Central memory CD4-positive, alpha-beta T cell (primary cell): ENCODE results near the gene C6orf15.

ENCODE experiments used
- DNase-seq: peaks from one replicate; pipeline ENCODE4 v3.0.0; 2022
- total RNA-seq, 3 experiments: gene quantifications; one replicate each; lab custom pipeline; 2026; lab: John Stamatoyannopoulos, UW

The C6orf15 gene
- 0 reads per million in 3 experiments for total RNA-seq

DNA sequence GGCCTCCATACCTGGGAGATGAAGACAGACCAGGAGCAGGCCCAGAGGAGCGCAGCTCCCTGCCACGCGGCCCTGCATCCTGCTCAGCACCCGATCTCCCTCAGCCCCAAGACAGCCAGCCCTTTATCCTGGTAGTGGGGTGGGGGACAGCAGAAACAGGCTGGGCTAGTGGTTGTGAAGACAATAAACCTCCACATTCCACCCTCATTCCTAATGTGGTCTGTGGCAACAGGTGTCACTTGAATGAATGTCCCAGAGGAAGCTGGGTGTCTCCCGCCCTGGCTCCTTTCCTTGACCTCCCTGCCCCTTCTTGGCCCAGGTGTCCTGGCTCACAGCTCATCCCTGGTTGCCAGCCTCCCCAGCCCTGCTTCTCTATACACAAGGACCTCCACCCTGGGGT is at the start of gene C6orf15:
Gene C6orf15, minus strand, starts transcription at position 98 of the 400 bp plus-strand sequence. Its CDS starts 20 bp downstream, at position 78.
- DNase-seq = no peak

GRCh38 chr6:31161216-31162126 is 49.1 kb upstream of the C6orf15 start:
- no peak for DNase-seq

DNA sequence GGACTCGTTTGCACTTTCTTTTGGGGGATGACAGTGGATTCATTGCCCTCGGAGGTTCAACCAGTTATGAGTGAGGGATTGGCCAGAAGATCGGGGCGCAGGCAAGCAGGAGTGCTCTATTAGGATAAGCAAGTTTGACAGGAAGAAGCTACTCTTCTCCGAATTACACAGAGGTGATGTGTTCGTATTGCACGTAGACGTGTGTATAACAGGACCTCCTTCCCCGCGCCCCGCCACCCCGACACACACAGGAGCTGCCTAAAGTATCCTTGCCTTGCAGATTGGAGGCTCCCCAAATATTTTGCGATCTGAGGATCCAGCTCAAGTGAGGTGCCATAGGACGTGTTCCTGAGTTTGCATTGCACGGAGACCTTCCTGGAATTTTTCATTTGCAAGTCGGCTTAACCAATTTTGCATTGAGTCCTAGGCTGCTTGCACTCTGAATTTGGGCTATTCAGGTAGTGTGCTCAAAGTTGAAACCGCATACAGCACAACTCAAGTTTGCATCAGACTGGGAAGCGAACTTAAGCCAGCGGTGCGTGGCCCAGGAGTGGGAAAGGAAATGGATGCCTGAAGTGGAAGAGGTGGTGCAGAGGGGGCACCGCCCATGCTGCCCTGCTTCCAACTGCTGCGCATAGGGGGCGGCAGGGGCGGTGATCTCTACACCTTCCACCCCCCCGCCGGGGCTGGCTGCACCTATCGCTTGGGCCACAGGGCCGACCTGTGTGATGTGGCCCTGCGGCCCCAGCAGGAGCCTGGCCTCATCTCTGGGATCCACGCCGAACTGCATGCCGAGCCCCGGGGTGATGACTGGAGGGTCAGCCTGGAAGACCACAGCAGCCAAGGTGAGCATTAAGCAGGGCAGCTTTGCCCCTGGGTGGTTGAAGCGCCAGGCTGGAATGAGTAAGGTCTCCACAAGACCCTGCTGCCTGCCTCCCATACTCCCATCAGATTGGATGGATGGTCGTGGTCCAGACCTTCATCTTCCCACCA is 46.8 kb upstream of the C6orf15 start:
- no peak for DNase-seq

- peak; percentile 99 for DNase-seq
Measured at GRCh38 chr6:31158140-31158862, 45.9 kb upstream of the C6orf15 start, which contains the start of gene TCF19. Gene TCF19, plus strand, starts transcription at chr6:31158589. Its CDS starts 881 bp downstream, at chr6:31159470.

DNA sequence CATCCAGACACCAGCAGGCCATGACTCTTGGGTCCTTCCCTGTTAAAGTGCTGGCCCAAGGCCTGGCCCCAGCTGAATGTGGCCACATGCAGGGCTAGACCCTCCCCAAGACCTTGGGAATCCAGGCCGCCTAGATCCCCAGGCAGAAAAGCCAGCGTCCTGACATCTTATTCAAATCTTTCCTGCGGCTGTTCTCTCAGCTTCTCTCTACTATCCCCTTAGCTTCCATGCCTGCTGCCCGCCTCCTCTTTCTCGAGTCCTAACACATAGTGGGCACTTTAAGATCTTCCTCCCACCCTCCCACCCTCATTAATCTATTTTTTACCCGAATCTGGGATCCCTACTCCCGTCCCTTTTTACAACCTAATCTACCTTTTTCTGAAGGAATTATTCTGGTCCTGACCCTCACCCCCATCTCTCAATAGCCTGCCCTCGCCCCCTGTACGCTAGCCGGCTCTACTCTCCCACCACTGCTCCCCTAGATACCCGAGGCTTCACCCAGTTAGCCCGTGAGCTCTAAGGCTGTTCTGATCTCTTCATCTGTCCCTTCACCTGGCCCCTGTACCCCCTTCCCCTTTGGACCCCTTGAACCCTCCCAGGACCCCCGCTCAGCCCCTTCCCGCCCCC is 45.3 kb upstream of the C6orf15 start, which contains the start of gene CCHCR1:
Gene CCHCR1, minus strand, starts transcription at position 290 of the 627 bp plus-strand sequence. Its CDS starts 202 bp downstream, at position 88.
- no peak for DNase-seq

- no peak for DNase-seq
Measured at GRCh38 chr6:31156641-31157040, 44.3 kb upstream of the C6orf15 start.

- no peak for DNase-seq
Measured at GRCh38 chr6:31154436-31154835, 42.1 kb upstream of the C6orf15 start.

DNA sequence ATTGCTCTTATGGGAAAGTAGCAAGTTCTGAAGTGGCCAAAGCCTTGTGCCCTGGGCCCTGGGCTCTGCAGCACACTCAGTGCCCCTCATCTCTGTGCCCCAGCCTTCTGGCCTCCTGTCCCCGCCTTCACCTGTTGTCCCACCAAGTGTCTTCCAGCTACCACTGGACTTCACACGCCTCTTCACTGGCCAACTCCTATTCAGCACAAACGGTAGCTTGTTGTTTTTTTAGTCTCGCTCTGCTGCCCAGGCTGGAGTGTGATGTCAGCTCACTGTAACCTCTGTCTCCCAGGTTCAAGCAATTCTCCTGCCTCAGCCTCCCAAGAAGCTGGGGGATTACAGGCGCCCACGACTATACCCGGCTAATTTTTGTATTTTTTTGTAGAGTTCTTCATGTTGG is 40.4 kb upstream of the C6orf15 start:
- no peak for DNase-seq

GRCh38 chr6:31149827-31150447 is 37.6 kb upstream of the C6orf15 start:
- DNase-seq = no peak

GRCh38 chr6:31145386-31145785 is 33.0 kb upstream of the C6orf15 start:
- no peak for DNase-seq

- no peak for DNase-seq
Measured at GRCh38 chr6:31144970-31145340, 32.6 kb upstream of the C6orf15 start.

DNA sequence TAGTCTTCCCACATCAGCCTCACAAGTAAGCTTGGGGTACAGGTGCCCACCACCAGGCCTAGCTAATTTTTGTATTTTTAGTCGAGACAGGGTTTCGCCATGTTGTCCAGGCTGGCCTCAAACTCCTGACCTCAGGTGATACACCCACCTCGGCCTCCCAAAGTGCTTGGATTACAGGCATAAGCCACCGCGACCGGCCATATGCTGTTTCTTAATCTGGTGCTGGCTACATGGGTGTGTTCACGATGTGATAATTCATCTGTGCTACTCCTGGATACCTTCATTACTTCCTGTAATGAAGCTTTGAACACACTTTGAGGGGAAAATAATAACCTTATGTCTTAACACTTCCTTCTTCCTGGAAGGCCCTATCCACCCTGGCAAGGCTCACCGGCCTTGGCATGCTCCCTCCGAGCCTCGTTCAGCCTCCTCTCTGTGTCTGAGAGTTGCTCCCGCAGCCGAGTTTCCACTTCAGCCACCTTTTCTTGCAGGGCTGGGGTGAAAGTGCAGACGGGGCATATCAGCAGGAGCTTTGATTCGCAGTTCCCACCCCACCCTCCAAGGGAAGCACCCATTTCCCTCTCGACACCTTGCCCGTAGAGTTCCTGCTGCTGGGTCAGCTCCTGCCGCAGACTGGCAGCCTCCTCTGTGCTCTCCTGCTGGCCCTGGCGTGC is 32.1 kb upstream of the C6orf15 start:
- no peak for DNase-seq

GRCh38 chr6:31143148-31143547 is 30.8 kb upstream of the C6orf15 start:
- no peak for DNase-seq

DNA sequence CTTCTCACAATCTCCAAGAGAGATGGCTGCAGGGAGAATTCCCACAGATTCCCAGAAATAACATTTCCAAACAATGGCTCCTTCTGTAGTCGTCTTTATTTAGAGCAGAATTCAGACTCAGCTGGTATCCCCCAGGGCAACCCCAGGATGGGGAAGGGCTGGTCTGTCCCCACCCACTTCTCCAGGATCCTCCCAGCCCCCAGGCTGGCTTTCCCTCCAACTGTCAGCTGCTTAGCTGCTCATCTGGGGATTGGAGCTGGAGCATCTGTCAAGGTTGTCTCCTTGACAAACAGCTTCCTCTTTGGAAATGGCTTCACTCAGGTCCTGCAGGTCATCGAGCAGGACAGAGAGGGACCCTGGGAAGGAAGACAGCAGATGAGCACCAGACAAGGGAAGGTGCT is 30.0 kb upstream of the C6orf15 start:
- no peak for DNase-seq

GRCh38 chr6:31140643-31141042 is 28.3 kb upstream of the C6orf15 start:
- no peak for DNase-seq

GRCh38 chr6:31139599-31139998 is 27.2 kb upstream of the C6orf15 start:
- DNase-seq = no peak

DNA sequence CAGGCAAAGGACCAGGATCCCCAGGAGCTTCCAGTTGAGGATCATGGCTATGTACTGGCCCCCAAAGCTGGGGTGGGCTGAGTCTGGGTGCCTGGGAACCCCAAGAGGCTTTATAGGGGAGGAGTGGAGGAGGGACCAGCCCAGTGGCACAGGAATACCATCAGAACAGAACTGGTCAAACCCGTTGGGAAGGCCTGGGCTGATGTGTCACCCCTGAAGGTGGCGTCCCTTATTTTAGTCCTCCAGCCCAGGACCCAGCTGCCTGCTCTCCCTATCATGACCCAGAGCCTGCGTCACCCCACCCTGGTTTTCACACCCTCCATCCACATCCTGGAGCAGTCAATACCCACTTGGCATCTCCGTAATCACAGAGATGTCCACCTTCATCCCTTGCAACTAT is 26.6 kb upstream of the C6orf15 start, which contains the start of gene PSORS1C2:
Gene PSORS1C2, minus strand, starts transcription at position 85 of the 400 bp plus-strand sequence. Its CDS starts 40 bp downstream, at position 45.
- DNase-seq = no peak

- no peak for DNase-seq
Measured at GRCh38 chr6:31135710-31136109, 23.3 kb upstream of the C6orf15 start.

- DNase-seq = no peak
Measured at GRCh38 chr6:31132806-31133205, 20.4 kb upstream of the C6orf15 start.

DNA sequence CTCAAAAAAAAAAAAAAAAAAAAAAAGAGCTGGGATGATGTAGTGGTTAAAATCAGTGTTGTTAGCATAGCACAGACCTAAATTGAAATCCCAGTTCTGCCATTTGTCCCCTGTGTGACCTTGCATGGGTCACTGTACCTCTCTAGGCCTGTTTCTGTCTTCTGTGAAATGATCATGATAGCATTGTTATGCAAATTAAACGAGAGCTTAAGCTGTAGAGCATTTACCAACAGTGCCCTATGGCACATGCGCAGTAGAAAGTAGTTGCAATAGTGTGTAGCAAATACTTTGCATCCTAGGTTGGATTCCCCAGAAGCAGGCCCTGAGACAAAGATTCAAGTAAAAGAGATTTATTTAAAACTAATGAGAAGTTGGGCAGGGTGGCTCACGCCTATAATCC is 19.2 kb upstream of the C6orf15 start:
- no peak for DNase-seq

GRCh38 chr6:31130751-31131150 is 18.4 kb upstream of the C6orf15 start:
- DNase-seq = no peak
